CD4-positive, alpha-beta T cell treated with Interleukin-4 for 4 hours (primary cell): Measurements from ENCODE around the gene ZNF385C.
"Not testable (repeated sequence)": the region's sequence is repeated elsewhere in the genome, so short reads cannot be mapped to it uniquely, and the experiment has no call there.

Source experiments
- DNase-seq: peaks from one replicate; pipeline ENCODE4 v3.0.0-alpha.2; 2020

The ZNF385C gene

GRCh38 chr17:42016941-42017865 is 81.1 kb downstream of the ZNF385C start, which contains the start of gene DNAJC7:
DNAJC7 (minus strand) TSS chr17:42017439; CDS start chr17:42017416, 23 bp downstream.
- DNase-seq = peak; percentile 90

- DNase-seq = peak; percentile 13
These were observed 81.9 kb downstream of the ZNF385C start for GRCh38 chr17:42016411-42016831.

GRCh38 chr17:42013740-42014139 is 84.5 kb downstream of the ZNF385C start:
- DNase-seq = not testable (repeated sequence)

GRCh38 chr17:42012363-42012762 is 85.9 kb downstream of the ZNF385C start:
- not testable (repeated sequence) for DNase-seq

GRCh38 chr17:42010898-42011516 is 87.3 kb downstream of the ZNF385C start:
- no peak for DNase-seq

GRCh38 chr17:42010266-42010680 is 88.0 kb downstream of the ZNF385C start:
- DNase-seq = not testable (repeated sequence)

- DNase-seq = no peak
These were observed 89.1 kb downstream of the ZNF385C start for GRCh38 chr17:42009170-42009569.

- no peak for DNase-seq
These were observed 93.1 kb downstream of the ZNF385C start for GRCh38 chr17:42005166-42005565.

- no peak for DNase-seq
These were observed 95.4 kb downstream of the ZNF385C start for GRCh38 chr17:42002792-42003301.

- DNase-seq = no peak
These were observed 96.0 kb downstream of the ZNF385C start for GRCh38 chr17:42002175-42002791.

- DNase-seq = no peak
These were observed 96.5 kb downstream of the ZNF385C start for GRCh38 chr17:42001729-42002128.

- DNase-seq = no peak
These were observed 97.7 kb downstream of the ZNF385C start for GRCh38 chr17:42000413-42001133.

GRCh38 chr17:41998497-41998896 is 99.8 kb downstream of the ZNF385C start:
- DNase-seq = no peak

- DNase-seq = no peak
These were observed 101.5 kb downstream of the ZNF385C start for GRCh38 chr17:41996855-41997164.

- no peak for DNase-seq
These were observed 105.7 kb downstream of the ZNF385C start for GRCh38 chr17:41992576-41992975.

GRCh38 chr17:41989702-41990419 is 108.4 kb downstream of the ZNF385C start:
- DNase-seq = no peak

GRCh38 chr17:41988418-41988817 is 109.9 kb downstream of the ZNF385C start:
- DNase-seq = no peak

- no peak for DNase-seq
These were observed 110.6 kb downstream of the ZNF385C start for GRCh38 chr17:41987642-41988041.

- no peak for DNase-seq
These were observed 111.6 kb downstream of the ZNF385C start for GRCh38 chr17:41986634-41987033.

- DNase-seq = no peak
These were observed 112.4 kb downstream of the ZNF385C start for GRCh38 chr17:41985919-41986318.

- DNase-seq = no peak
These were observed 113.8 kb downstream of the ZNF385C start for GRCh38 chr17:41984454-41984853.
